ENCODE data around the gene TAS1R1. TPM values are rescaled to one million over a fixed set of nuclear protein-coding genes. Genes with fewer than 3 reads are reported as not detected.

The TAS1R1 gene
- total RNA-seq, 4 donors from 2014 or later = not detected

GRCh38 chr1:6515771-6516170, 39.3 kb upstream of the TAS1R1 start:
- no peaks in the 10 kb centered on the region for H3K27me3 ChIP-seq
- no peak overlapping the region for H3K27ac ChIP-seq
- no peaks in the 10 kb centered on the region for H3K36me3 ChIP-seq
- no peak overlapping the region for H3K4me3 ChIP-seq
- no peaks in the 10 kb centered on the region for H3K9me3 ChIP-seq
- no peaks in the 10 kb centered on the region for H3K4me1 ChIP-seq
- no peak for TF ChIP-seq POLR2A (IDR thresholded peaks at IDR 0.05)
- TF ChIP-seq, protein P1, sequence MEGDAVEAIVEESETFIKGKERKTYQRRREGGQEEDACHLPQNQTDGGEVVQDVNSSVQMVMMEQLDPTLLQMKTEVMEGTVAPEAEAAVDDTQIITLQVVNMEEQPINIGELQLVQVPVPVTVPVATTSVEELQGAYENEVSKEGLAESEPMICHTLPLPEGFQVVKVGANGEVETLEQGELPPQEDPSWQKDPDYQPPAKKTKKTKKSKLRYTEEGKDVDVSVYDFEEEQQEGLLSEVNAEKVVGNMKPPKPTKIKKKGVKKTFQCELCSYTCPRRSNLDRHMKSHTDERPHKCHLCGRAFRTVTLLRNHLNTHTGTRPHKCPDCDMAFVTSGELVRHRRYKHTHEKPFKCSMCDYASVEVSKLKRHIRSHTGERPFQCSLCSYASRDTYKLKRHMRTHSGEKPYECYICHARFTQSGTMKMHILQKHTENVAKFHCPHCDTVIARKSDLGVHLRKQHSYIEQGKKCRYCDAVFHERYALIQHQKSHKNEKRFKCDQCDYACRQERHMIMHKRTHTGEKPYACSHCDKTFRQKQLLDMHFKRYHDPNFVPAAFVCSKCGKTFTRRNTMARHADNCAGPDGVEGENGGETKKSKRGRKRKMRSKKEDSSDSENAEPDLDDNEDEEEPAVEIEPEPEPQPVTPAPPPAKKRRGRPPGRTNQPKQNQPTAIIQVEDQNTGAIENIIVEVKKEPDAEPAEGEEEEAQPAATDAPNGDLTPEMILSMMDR (IDR thresholded peaks at IDR 0.05) = no peak
- no peak for DNase-seq

- no peaks in the 10 kb centered on the region for H3K9me3 ChIP-seq
- no peaks in the 10 kb centered on the region for H3K27me3 ChIP-seq
- H3K36me3 ChIP-seq = no peaks in the 10 kb centered on the region
- no peaks in the 10 kb centered on the region for H3K4me1 ChIP-seq
- no peak for DNase-seq
- no peak overlapping the region for H3K27ac ChIP-seq
- no peak for TF ChIP-seq POLR2A (IDR thresholded peaks at IDR 0.05)
- TF ChIP-seq, protein P1 (IDR thresholded peaks at IDR 0.05) = no peak
- no peak overlapping the region for H3K4me3 ChIP-seq
These were observed 37.7 kb upstream of the TAS1R1 start for GRCh38 chr1:6517435-6517851.

DNA sequence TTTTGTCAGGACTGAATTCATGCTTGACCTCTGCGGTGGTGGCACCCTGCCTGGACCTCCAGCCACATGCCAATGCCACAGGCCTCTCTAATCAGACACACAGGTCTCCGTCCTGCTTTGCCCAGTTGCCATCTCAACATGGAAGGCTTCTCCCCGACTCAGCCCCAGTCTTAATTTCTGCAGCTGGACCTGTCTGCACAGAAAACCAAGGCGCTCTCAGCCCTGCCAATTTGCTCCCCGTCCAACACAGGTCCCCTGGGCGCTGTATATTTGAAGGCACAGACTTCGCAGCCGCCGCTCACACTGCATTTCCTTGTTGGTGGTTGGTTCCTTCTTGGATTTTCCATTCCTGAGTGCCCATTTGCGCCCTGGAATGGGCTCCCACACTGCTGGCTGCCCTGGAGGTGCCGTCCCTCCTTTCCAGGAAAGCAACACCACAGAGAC, 35.6 kb upstream of the TAS1R1 start:
- Histone ChIP-seq H3K36me3 (peaks cover 0 to 2% (median 0%) of the 10 kb centered on the region in 3 donors), H3K27me3 (no peaks in the 10 kb centered on the region), H3K27ac (no peak overlapping the region), H3K9me3 (no peaks in the 10 kb centered on the region), H3K4me1 (no peaks in the 10 kb centered on the region), H3K4me3 (no peak overlapping the region)
- no peak for TF ChIP-seq POLR2A (IDR thresholded peaks at IDR 0.05)
- TF ChIP-seq, protein P1 (IDR thresholded peaks at IDR 0.05) = no peak
- no peak for DNase-seq

DNA sequence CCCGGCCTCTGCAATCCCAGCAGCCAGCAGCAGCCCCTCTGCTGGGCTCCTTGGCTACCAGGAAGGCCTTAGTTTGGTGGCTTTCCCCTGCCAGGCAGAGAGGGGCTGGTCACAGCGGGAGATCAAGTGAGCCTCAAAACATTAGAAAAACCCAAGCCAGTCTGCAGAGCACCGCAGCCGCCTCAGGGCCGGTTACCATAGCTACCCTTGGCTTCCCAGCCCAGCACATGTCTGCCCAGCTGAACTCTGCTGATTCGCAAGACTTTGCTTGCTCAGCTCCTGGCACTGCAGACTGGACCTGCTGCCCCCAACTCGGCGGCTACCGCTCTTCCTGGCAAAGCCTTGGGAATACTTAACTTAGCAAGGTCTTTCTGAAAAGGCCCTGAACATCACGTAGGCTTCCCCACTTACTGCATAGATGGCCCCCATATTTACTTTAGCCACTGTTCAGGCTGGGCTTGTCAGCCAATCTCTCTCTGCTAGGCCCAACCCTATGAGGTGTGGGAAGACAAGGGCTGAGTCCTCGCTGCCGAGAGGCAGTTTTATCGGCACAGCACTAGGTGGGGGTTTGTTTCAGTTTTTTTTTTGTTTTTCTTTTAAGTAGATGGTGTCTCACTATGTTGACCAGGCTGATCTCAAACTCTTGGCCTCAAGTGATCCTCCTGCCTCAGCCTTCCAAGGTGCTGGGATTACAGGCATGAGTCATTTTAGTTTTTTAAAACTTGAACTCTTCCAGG, 35.0 kb upstream of the TAS1R1 start:
- Histone ChIP-seq H3K36me3 (peaks cover 0 to 8% (median 0%) of the 10 kb centered on the region in 3 donors), H3K9me3 (no peaks in the 10 kb centered on the region), H3K4me3 (no peak overlapping the region), H3K27me3 (no peaks in the 10 kb centered on the region), H3K4me1 (no peaks in the 10 kb centered on the region), H3K27ac (no peak overlapping the region)
- DNase-seq = no peak
- TF ChIP-seq, protein P1 (IDR thresholded peaks at IDR 0.05) = no peak
- TF ChIP-seq POLR2A (IDR thresholded peaks at IDR 0.05) = no peak

- peaks cover 0 to 22% (median 0%) of the 10 kb centered on the region in 3 donors for H3K36me3 ChIP-seq
- no peak overlapping the region for H3K27ac ChIP-seq
- TF ChIP-seq POLR2A (IDR thresholded peaks at IDR 0.05) = no peak
- TF ChIP-seq, protein P1 (IDR thresholded peaks at IDR 0.05) = no peak
- no peaks in the 10 kb centered on the region for H3K9me3 ChIP-seq
- no peaks in the 10 kb centered on the region for H3K27me3 ChIP-seq
- no peaks in the 10 kb centered on the region for H3K4me1 ChIP-seq
- H3K4me3 ChIP-seq = no peak overlapping the region
- no peak for DNase-seq
These were observed 33.6 kb upstream of the TAS1R1 start for GRCh38 chr1:6521536-6521935.
